Endodermal cell (in vitro differentiated cells): Measurements from ENCODE around the gene NAV1. TPM values are rescaled to one million over a fixed set of nuclear protein-coding genes. Genes with fewer than 3 reads are reported as not detected.

Experiments
- DNase-seq: peaks from one replicate; pipeline ENCODE4 v3.0.0-alpha.2; 2017
- H3K27ac ChIP-seq: 2 replicates; pipeline ENCODE4 v1.5.1; 2013; ENCODE audit warnings: mild to moderate bottlenecking, low read depth, low read length, moderate library complexity
- H3K27me3 ChIP-seq: 2 replicates; pipeline ENCODE4 v1.6.1; 2013; ENCODE audit warnings: mild to moderate bottlenecking, low read length, moderate library complexity; ENCODE audit not compliant: insufficient read depth, control insufficient read depth, poor library complexity, severe bottlenecking
- H3K36me3 ChIP-seq: 2 replicates; pipeline ENCODE4 v1.7.0; 2013; ENCODE audit warnings: mild to moderate bottlenecking, low read length, moderate library complexity; ENCODE audit not compliant: control insufficient read depth, insufficient read depth
- H3K4me1 ChIP-seq: one replicate; pipeline ENCODE4 v1.7.0; 2013; ENCODE audit warnings: low read length; ENCODE audit not compliant: control insufficient read depth, insufficient read depth
- H3K4me3 ChIP-seq: 2 replicates; pipeline ENCODE4 v1.5.1; 2013; ENCODE audit warnings: mild to moderate bottlenecking, low read length, moderate library complexity
- H3K9ac ChIP-seq: 2 replicates; pipeline ENCODE4 v1.6.1; 2013; ENCODE audit warnings: mild to moderate bottlenecking, low read length, moderate library complexity; ENCODE audit not compliant: poor library complexity, severe bottlenecking; ENCODE audit errors: extremely low read depth
- H3K9me3 ChIP-seq: 2 replicates; pipeline ENCODE4 v1.6.1; 2013; ENCODE audit warnings: mild to moderate bottlenecking, low read length, moderate library complexity; ENCODE audit not compliant: control insufficient read depth
- H3K27ac Mint-ChIP-seq: 2 replicates; pipeline ENCODE4 v1.8.0; 2020; ENCODE audit warnings: mixed read lengths
- H3K27me3 Mint-ChIP-seq: 2 replicates; pipeline ENCODE4 v1.8.0; 2021; ENCODE audit warnings: mild to moderate bottlenecking, mixed read lengths; ENCODE audit not compliant: insufficient read depth
- H3K36me3 Mint-ChIP-seq: 2 replicates; pipeline ENCODE4 v1.8.0; 2020; ENCODE audit warnings: low read depth, mixed read lengths
- H3K4me1 Mint-ChIP-seq: 2 replicates; pipeline ENCODE4 v1.8.0; 2020; ENCODE audit warnings: mixed read lengths
- H3K4me3 Mint-ChIP-seq: 2 replicates; pipeline ENCODE4 v1.8.0; 2020; ENCODE audit warnings: mild to moderate bottlenecking, moderate library complexity, mixed read lengths
- H3K9me3 Mint-ChIP-seq: 2 replicates; pipeline ENCODE4 v1.8.0; 2020; ENCODE audit warnings: mild to moderate bottlenecking, mixed read lengths
- WGBS, 2 experiments: methylation state at CpG; one replicate each; pipeline versions ENCODE4 v1.1.5 to v1.1.7; 2013; ENCODE audit warnings: missing lambda C conversion rate in 2 of 2, mixed read lengths in 1 of 2; ENCODE audit not compliant: insufficient coverage in 1 of 2, insufficient read length in 1 of 2; 5-methylcytosine and 5-hydroxymethylcytosine counted together
- total RNA-seq, 2 donors: library from RNA; stranded (reverse); fragmentation: NEBNext Ultra II Directional in 1 of 2; extraction: Animal tissue kit (Norgen Biotek cat#: 25700) in 1 of 2; gene quantifications; 2 replicates in 1 of 2; 3 replicates in 1 of 2; pipeline ENCODE4 v1.2.1, GENCODE V29; 2021
- TF ChIP-seq, protein P1 (sequence below): fragments of 200-600 bp; sonication (generic); conservative IDR thresholded peaks from 2 replicates; pipeline ENCODE4 v1.5.0; 2021; ENCODE audit warnings: antibody characterized with exemption, mild to moderate bottlenecking

The NAV1 gene
- total RNA-seq, 2 donors from 2014 or later, result 42.2 to 62.5 TPM

DNA sequence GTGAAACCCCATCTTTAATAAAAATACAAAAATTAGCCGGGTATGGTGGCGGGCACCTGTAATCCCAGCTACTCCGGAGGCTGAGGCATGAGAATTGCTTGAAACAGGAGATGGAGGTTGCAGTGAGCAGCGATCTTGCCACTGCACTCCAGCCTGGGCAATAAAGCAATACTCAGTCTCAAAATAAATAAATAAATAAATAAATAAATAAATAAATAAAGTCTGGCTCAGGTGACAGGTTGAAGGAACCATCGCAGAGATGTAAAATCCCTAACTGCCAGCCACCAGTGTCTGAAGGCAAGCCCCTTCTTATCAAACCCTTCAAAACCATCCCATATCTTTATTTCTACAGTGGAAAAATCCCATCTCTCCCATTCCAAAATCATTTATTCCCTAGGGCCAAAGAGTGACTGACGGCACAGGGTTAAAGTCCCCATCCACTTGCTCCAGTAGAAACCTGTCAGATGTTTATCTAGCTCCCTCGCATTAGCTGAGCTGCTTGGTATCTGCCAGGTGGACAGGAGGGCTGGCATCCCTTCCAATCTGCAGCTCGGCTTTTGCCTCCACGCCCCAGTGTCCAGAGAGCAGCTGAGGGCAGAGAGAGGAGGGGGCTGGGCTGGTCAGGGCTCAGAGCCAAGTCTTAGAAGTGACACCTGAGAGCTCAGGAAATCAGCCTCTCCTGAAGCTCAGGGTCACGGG is 37.0 kb upstream of the NAV1 start:
- Mint-ChIP-seq H3K27me3 (peaks cover 15% of the 10 kb centered on the region), H3K27ac (no peak overlapping the region), H3K9me3 (no peaks in the 10 kb centered on the region), H3K4me3 (no peak overlapping the region), H3K36me3 (no peaks in the 10 kb centered on the region), H3K4me1 (peaks cover 45% of the 10 kb centered on the region)
- TF ChIP-seq, protein P1, sequence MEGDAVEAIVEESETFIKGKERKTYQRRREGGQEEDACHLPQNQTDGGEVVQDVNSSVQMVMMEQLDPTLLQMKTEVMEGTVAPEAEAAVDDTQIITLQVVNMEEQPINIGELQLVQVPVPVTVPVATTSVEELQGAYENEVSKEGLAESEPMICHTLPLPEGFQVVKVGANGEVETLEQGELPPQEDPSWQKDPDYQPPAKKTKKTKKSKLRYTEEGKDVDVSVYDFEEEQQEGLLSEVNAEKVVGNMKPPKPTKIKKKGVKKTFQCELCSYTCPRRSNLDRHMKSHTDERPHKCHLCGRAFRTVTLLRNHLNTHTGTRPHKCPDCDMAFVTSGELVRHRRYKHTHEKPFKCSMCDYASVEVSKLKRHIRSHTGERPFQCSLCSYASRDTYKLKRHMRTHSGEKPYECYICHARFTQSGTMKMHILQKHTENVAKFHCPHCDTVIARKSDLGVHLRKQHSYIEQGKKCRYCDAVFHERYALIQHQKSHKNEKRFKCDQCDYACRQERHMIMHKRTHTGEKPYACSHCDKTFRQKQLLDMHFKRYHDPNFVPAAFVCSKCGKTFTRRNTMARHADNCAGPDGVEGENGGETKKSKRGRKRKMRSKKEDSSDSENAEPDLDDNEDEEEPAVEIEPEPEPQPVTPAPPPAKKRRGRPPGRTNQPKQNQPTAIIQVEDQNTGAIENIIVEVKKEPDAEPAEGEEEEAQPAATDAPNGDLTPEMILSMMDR, result no peak
- no peaks in the 10 kb centered on the region for H3K27me3 ChIP-seq
- WGBS, 2 experiments, result 83 to 87% methylated on average over 9 to 10 of the region's 10 CpGs
- no peak overlapping the region for H3K27ac ChIP-seq
- peak; percentile 60 for DNase-seq
- H3K9ac ChIP-seq, result no peak overlapping the region
- H3K4me1 ChIP-seq, result peaks cover 18% of the 10 kb centered on the region
- H3K36me3 ChIP-seq, result no peaks in the 10 kb centered on the region
- H3K9me3 ChIP-seq, result no peaks in the 10 kb centered on the region
- H3K4me3 ChIP-seq, result no peak overlapping the region

DNA sequence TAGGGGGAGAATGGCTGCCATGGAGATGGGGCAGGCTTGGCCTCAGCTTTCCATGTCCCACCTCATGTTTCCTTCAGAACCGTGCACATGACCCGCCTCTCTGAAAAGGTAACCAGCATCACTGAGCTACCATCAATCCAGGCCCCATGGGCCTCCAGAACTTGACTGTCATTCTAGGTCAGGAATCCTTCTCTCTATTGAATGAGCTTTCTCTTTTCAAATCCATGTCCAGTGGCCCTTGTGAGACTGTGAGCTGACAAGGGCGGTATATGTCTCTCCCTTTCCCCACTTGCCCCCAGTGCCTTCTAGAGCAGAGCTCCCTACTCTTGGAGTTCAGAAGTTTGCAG is 36.4 kb upstream of the NAV1 start:
- Histone ChIP-seq H3K9ac (no peak overlapping the region), H3K27me3 (no peaks in the 10 kb centered on the region), H3K4me3 (no peak overlapping the region), H3K9me3 (no peaks in the 10 kb centered on the region), H3K27ac (no peak overlapping the region), H3K4me1 (peaks cover 18% of the 10 kb centered on the region), H3K36me3 (no peaks in the 10 kb centered on the region)
- Mint-ChIP-seq H3K27ac (no peak overlapping the region), H3K9me3 (no peaks in the 10 kb centered on the region), H3K4me3 (no peak overlapping the region), H3K27me3 (peaks cover 19% of the 10 kb centered on the region), H3K4me1 (peaks cover 45% of the 10 kb centered on the region), H3K36me3 (no peaks in the 10 kb centered on the region)
- TF ChIP-seq, protein P1, result no peak
- WGBS, 2 experiments, result 80 to 88% methylated on average over 2 to 3 of the region's 3 CpGs
- no peak for DNase-seq

DNA sequence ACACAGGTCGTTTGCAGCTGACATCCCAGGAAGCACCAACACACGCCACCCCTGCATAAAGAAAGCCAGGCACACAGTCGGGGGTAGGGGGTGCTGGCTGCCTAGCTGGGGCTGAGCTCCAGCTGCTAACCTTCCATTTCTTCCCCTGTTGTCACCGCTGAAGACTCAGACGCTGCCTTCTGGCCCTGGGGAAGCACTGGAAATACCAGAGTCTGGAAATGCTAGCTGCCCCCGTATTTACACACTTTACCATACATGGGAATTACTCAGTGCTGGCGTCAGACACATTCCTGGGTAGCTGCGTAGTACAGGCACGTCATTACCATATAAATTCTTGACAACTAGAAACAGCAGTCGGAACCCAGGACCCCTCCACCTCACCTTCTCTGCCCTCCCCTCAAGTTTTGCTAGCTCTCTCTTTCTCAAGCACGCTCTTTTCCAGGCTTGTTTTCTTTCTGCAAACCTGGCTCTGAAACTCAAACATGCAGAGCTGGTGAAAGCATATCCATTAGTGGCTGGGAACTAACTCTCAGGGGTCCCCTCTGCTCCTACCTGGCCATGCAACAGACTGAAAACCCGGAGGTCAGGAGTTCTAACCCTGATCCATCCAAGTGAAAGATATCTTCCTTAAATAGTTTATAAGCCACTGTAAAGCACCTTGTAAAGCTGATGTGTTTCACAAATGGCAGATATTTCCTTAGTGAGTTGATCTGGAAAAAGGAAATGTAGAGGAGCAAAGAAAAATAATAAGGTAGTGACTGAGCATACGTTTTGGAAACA is 35.3 kb upstream of the NAV1 start:
- WGBS, 2 experiments, result 32 to 38% methylated on average over 10 to 13 of the region's 13 CpGs
- TF ChIP-seq, protein P1, result no peak
- Histone ChIP-seq H3K9me3 (no peaks in the 10 kb centered on the region), H3K9ac (no peak overlapping the region), H3K36me3 (no peaks in the 10 kb centered on the region), H3K27ac (peak overlapping the region; percentile 86), H3K4me1 (peaks cover 18% of the 10 kb centered on the region), H3K4me3 (no peak overlapping the region), H3K27me3 (no peaks in the 10 kb centered on the region)
- peak; percentile 82 for DNase-seq
- H3K4me3 Mint-ChIP-seq, result no peak overlapping the region
- H3K36me3 Mint-ChIP-seq, result no peaks in the 10 kb centered on the region
- H3K9me3 Mint-ChIP-seq, result no peaks in the 10 kb centered on the region
- peak overlapping the region; percentile 85 for H3K27ac Mint-ChIP-seq
- peaks cover 45% of the 10 kb centered on the region for H3K4me1 Mint-ChIP-seq
- H3K27me3 Mint-ChIP-seq, result peaks cover 30% of the 10 kb centered on the region
